Measurements from ENCODE around the gene TASP1.

DNA sequence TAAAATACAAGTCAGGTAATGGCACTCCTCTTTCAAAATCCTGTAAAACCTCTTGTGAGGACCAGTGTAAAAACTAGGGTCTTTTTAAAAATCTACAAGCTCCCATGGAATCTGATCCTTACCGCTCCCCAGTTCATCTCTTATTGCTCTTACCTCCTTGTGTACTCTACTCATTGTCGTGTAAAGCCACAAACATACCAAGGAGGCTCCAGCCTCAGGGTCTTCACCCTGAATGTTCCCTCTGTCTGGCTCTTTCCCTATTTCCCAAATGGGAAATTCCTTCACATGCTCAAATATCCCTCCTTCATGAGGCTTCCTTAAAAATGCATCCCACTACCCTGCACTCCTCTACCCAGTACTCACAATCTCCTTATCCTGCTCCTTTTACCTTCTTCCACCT lies 67.1 kb downstream of the TASP1 start:
- TF ChIP-seq, protein P1, sequence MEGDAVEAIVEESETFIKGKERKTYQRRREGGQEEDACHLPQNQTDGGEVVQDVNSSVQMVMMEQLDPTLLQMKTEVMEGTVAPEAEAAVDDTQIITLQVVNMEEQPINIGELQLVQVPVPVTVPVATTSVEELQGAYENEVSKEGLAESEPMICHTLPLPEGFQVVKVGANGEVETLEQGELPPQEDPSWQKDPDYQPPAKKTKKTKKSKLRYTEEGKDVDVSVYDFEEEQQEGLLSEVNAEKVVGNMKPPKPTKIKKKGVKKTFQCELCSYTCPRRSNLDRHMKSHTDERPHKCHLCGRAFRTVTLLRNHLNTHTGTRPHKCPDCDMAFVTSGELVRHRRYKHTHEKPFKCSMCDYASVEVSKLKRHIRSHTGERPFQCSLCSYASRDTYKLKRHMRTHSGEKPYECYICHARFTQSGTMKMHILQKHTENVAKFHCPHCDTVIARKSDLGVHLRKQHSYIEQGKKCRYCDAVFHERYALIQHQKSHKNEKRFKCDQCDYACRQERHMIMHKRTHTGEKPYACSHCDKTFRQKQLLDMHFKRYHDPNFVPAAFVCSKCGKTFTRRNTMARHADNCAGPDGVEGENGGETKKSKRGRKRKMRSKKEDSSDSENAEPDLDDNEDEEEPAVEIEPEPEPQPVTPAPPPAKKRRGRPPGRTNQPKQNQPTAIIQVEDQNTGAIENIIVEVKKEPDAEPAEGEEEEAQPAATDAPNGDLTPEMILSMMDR (IDR thresholded peaks at IDR 0.05; ENCODE audit: low read depth, low read length, missing input control): no peak
- no peak for TF ChIP-seq NR2F2 (IDR thresholded peaks at IDR 0.05)
- TF ChIP-seq, protein P2, sequence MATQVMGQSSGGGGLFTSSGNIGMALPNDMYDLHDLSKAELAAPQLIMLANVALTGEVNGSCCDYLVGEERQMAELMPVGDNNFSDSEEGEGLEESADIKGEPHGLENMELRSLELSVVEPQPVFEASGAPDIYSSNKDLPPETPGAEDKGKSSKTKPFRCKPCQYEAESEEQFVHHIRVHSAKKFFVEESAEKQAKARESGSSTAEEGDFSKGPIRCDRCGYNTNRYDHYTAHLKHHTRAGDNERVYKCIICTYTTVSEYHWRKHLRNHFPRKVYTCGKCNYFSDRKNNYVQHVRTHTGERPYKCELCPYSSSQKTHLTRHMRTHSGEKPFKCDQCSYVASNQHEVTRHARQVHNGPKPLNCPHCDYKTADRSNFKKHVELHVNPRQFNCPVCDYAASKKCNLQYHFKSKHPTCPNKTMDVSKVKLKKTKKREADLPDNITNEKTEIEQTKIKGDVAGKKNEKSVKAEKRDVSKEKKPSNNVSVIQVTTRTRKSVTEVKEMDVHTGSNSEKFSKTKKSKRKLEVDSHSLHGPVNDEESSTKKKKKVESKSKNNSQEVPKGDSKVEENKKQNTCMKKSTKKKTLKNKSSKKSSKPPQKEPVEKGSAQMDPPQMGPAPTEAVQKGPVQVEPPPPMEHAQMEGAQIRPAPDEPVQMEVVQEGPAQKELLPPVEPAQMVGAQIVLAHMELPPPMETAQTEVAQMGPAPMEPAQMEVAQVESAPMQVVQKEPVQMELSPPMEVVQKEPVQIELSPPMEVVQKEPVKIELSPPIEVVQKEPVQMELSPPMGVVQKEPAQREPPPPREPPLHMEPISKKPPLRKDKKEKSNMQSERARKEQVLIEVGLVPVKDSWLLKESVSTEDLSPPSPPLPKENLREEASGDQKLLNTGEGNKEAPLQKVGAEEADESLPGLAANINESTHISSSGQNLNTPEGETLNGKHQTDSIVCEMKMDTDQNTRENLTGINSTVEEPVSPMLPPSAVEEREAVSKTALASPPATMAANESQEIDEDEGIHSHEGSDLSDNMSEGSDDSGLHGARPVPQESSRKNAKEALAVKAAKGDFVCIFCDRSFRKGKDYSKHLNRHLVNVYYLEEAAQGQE (IDR thresholded peaks at IDR 0.05): no peak
- no peak for TF ChIP-seq FOXA1 (IDR thresholded peaks at IDR 0.05)
- TF ChIP-seq, protein P3, sequence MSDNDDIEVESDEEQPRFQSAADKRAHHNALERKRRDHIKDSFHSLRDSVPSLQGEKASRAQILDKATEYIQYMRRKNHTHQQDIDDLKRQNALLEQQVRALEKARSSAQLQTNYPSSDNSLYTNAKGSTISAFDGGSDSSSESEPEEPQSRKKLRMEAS (IDR thresholded peaks at IDR 0.05): no peak
- no peak for TF ChIP-seq RXRA (IDR thresholded peaks at IDR 0.05)
- TF ChIP-seq JUND (IDR thresholded peaks at IDR 0.05): no peak
- TF ChIP-seq TAF1 (conservative IDR thresholded peaks at IDR 0.05): no peak
- TF ChIP-seq, protein P4, sequence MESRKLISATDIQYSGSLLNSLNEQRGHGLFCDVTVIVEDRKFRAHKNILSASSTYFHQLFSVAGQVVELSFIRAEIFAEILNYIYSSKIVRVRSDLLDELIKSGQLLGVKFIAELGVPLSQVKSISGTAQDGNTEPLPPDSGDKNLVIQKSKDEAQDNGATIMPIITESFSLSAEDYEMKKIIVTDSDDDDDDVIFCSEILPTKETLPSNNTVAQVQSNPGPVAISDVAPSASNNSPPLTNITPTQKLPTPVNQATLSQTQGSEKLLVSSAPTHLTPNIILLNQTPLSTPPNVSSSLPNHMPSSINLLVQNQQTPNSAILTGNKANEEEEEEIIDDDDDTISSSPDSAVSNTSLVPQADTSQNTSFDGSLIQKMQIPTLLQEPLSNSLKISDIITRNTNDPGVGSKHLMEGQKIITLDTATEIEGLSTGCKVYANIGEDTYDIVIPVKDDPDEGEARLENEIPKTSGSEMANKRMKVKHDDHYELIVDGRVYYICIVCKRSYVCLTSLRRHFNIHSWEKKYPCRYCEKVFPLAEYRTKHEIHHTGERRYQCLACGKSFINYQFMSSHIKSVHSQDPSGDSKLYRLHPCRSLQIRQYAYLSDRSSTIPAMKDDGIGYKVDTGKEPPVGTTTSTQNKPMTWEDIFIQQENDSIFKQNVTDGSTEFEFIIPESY (IDR thresholded peaks at IDR 0.05): no peak
